Adipocyte (in vitro differentiated cells): ENCODE results near the gene GSC2.
A peak's percentile ranks its signal among the peaks of the same experiment; 100 is the strongest.

Experiments
- DNase-seq: peaks from one replicate; pipeline ENCODE4 v3.0.0-alpha.2; 2015; ENCODE audit warnings: low read depth
- H3K27me3 ChIP-seq: replicated peaks from 2 replicates; pipeline ENCODE4 v1.7.0; 2013; ENCODE audit warnings: mild to moderate bottlenecking, low read length, moderate library complexity; ENCODE audit not compliant: control insufficient read depth, insufficient read depth
- H3K36me3 ChIP-seq: 2 replicates; pipeline ENCODE4 v1.7.0; 2013; ENCODE audit warnings: low read length, mild to moderate bottlenecking, moderate library complexity; ENCODE audit not compliant: control insufficient read depth, insufficient read depth, severe bottlenecking
- H3K4me1 ChIP-seq: 2 replicates; pipeline ENCODE4 v1.7.0; 2013; ENCODE audit warnings: mild to moderate bottlenecking, low read length, moderate library complexity; ENCODE audit not compliant: control insufficient read depth, insufficient read depth
- H3K4me3 ChIP-seq: 2 replicates; pipeline ENCODE4 v1.7.0; 2013; ENCODE audit warnings: mild to moderate bottlenecking, low read length, moderate library complexity
- H3K9ac ChIP-seq: 2 replicates; pipeline ENCODE4 v1.7.0; 2013; ENCODE audit warnings: mild to moderate bottlenecking, low read length, moderate library complexity
- H3K9me3 ChIP-seq: 2 replicates; pipeline ENCODE4 v1.7.0; 2013; ENCODE audit warnings: mild to moderate bottlenecking, low read length, moderate library complexity; ENCODE audit not compliant: control insufficient read depth

Gene GSC2

DNA sequence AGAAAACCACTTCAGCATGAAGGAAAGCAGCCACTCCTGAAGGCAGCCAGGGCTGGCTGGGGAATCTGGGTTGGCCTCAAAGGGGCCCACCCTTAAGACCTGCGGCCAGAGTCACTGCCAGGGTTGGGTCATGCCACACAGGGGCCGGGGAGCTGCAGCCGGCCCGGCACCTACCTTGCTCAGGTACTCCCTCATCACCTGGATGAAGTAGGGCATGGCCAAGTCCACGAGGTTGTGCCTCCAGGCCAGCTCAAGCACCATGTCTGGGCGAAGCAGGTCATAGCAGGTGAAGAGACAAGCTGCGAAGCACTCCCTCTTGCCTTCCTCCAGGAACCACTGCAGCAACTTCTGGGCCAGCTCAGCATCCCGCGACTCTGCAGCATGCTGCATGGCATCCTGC, 33.1 kb upstream of the GSC2 start:
- H3K36me3 ChIP-seq: peaks cover 38% of the 10 kb centered on the region
- H3K9ac ChIP-seq: no peak overlapping the region
- peaks cover 13% of the 10 kb centered on the region for H3K4me1 ChIP-seq
- no peaks in the 10 kb centered on the region for H3K9me3 ChIP-seq
- no peak overlapping the region for H3K4me3 ChIP-seq
- no peak for DNase-seq
- H3K27me3 ChIP-seq: no peaks in the 10 kb centered on the region

DNA sequence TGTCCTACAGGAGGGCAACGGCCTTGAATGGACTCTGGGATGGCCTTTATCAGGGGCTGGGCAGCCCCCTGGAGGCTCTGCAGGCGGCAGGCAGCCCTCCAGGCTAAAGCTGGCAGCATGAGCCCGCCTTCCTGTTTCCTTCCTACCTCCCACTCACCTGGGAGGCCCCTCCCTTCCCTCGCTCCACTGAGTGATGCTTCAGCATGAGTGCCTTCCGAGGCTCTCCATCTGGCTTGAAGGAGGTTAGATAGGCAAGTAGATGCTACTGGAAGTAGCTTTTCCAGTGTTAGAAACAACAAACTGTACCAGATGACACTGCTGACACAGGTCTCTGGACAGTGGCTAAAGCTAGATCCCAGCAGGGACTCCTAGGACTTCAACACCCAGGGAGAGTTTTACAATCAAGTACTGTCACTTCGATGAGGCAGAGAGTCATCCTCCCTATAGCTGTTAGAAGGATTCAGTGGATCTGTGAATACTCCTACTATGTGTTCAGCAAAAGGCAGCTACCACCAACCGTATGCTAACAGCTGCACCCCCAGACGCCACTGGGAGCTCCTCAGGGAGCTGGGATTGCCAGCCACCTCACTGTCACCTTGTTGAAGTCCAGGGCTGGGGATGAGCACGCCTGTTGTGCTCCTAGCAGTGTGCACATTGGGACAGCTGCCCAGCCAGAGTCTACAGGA, 32.5 kb upstream of the GSC2 start:
- no peaks in the 10 kb centered on the region for H3K9me3 ChIP-seq
- H3K9ac ChIP-seq: no peak overlapping the region
- H3K36me3 ChIP-seq: peaks cover 33% of the 10 kb centered on the region
- H3K4me1 ChIP-seq: peaks cover 13% of the 10 kb centered on the region
- H3K4me3 ChIP-seq: no peak overlapping the region
- H3K27me3 ChIP-seq: no peaks in the 10 kb centered on the region
- DNase-seq: no peak

DNA sequence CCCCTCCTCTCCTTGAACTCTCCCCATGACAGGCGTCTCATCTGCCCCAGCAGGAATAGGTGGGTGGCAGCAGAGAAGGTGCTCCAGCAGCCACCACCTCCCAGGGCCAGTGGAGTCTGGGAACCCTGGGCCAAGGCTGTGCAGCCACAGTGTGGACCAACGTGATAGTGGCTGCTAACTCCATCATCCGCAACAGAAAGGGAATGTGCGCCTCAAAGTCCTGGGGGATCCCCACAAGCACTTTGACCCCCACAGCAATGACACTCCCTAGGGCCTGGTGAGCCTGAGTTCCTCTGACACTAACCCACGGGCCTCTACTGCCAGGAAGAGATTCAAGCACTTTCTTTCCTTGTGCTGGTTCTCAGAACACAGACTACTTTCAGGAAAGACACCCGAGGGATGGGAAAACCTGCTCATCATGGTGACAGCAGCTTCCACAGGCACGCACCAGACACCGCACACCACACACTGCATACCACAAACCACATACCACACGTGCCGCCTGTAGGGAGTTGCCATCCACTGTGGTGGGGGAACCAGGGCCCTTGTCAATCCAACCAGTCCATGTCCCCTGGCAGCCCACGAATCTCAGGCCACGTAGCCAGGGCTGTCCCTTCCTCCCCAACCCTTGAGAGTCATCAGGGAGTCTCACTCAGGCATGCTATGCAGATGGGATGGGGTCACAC, 31.8 kb upstream of the GSC2 start:
- H3K9ac ChIP-seq: no peak overlapping the region
- no peak overlapping the region for H3K4me3 ChIP-seq
- no peak for DNase-seq
- H3K36me3 ChIP-seq: peaks cover 30% of the 10 kb centered on the region
- no peaks in the 10 kb centered on the region for H3K27me3 ChIP-seq
- peaks cover 16% of the 10 kb centered on the region for H3K4me1 ChIP-seq
- H3K9me3 ChIP-seq: no peaks in the 10 kb centered on the region

DNA sequence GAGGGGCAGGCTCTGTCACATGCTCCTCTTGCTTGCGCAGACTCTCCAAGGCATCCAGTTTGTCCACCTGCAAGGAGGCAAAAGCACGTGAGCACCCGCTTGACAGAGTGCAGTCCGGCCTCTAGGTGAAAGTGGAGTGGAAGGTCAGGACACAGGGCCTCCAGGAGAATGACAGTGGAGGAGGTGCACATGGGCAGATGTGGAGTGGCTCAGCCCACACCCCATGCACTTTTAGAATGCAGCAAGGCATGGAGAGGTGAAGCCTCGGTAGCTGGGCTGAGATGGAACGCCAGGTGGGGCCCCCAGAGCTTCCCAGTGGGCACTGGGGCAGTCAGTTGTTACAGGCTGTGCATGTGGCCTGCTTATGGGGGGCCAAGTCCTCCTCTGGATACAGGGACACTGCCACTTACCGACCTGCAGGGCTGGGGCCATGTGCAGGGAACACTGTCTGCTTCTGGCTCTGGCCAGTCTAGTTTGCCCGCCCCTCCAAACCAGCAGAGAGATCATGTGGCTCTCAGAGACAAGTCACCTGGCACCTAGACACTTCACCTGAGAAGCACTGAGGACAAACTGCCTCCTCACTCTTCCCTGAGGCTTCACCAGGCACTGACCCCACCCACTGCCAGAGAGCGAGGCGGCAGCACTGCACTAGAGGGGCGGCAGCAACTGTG, 30.8 kb upstream of the GSC2 start:
- Histone ChIP-seq H3K4me1 (peaks cover 26% of the 10 kb centered on the region), H3K9ac (peak overlapping the region; percentile 1), H3K9me3 (no peaks in the 10 kb centered on the region), H3K36me3 (peaks cover 36% of the 10 kb centered on the region), H3K27me3 (no peaks in the 10 kb centered on the region), H3K4me3 (no peak overlapping the region)
- no peak for DNase-seq

DNA sequence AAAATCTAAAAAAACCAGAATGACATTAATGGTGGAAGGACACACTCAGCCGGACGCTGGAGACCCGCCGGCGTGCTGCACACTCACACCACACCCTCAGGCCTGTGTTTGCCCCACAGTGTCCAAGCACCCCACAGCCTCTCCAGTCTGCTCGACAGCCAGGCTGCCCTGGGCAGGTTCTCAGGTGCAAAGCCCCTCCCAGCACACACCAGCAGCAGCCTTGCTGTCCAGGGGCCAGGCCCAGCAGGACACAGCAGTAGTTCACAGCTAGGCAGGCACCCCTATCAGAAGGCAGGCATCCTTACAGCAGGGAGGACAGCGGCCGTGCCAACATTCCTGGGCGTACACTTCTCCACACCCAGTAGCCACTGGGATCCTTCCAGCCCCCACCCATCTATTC, 30.1 kb upstream of the GSC2 start:
- DNase-seq: no peak

DNA sequence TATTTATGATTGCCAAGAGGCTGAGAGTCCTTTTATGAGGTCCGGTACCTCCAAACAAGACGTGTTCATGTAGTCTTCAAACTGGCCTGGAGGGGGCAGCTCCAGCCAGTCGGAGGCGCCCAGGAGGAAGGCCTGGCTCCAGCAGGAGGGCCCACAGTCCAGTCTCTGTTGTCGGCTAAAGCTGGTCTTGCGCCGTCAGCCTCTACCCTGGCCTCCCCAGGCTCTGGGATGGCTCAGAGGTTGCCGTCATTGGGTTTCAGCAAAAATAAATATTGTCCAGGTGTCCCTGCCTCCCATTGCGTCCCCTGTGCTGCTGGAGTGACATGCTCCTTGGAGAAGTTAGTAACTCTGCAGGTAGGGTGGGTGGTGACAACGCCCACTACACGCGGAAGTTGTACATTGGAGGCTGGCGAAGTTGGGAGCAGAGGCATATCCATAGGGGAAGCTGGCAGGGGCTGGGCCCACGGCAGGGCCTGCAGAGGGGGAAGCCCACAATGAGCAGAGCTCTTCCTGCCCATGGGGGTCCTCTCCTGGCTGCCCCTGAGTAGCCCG, 29.5 kb upstream of the GSC2 start:
- DNase-seq: peak; percentile 89
- Histone ChIP-seq H3K36me3 (peaks cover 39% of the 10 kb centered on the region), H3K27me3 (no peaks in the 10 kb centered on the region), H3K4me1 (peaks cover 35% of the 10 kb centered on the region), H3K9ac (peak overlapping the region; percentile 87), H3K4me3 (peak overlapping the region; percentile 78), H3K9me3 (no peaks in the 10 kb centered on the region)

More for the DNA sequence above, 30.1 kb upstream of the GSC2 start:
- H3K4me3 ChIP-seq: no peak overlapping the region
- no peaks in the 10 kb centered on the region for H3K27me3 ChIP-seq
- H3K36me3 ChIP-seq: peaks cover 38% of the 10 kb centered on the region
- H3K4me1 ChIP-seq: peaks cover 33% of the 10 kb centered on the region
- peak overlapping the region; percentile 1 for H3K9ac ChIP-seq
- no peaks in the 10 kb centered on the region for H3K9me3 ChIP-seq

DNA sequence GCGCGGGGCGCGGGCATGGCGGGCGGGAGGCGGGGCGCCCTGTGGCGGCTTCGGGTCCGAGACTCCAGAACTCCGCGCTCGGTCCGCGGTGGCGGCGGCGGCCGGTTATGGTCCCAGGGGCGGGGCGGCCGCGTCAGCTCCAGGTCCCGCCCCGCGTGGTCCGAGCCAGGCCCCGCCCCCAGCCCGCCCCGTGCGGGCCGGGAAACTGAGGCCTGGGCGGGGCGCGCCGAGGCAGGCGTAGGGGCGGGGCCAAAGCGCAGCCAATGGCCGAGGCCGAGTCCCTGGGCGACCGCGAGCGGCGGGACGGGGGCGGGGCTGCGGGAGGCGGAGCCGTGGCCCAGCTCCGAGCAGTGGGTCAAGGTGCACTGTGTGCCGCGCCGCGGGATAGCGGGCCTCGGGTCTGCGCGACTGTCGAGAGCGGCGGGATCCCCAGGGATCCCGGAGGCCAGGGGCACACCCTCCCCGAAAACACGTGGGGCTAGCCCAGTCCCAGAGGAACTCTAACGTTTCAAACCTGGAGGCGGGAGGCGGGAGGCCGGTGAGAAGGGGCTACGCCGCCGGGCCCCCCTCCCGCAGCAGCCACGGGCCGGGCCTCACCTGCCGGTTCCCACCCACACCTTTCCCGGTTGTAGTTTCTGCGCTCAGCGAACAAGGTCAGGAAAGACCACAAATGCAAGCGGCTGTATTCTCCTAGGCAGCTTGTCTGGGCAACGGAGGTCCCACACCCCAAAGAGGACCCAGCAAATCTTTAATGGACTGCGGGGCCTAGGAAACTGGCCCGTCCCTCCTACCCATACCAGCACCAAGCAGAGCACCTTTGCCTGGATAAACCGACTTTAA, 28.8 kb upstream of the GSC2 start, which contains the start of gene SLC25A1:
Gene SLC25A1, minus strand, starts transcription at position 80 of the 840 bp plus-strand sequence. Its CDS starts 63 bp downstream, at position 17.
- H3K36me3 ChIP-seq: peaks cover 39% of the 10 kb centered on the region
- peak within 1 kb of the TSS; percentile 92 for H3K9ac ChIP-seq
- peak; percentile 98 for DNase-seq
- no peaks in the 10 kb centered on the region for H3K9me3 ChIP-seq
- H3K4me3 ChIP-seq: peak within 1 kb of the TSS; percentile 85
- H3K4me1 ChIP-seq: peaks cover 42% of the 10 kb centered on the region
- H3K27me3 ChIP-seq: no peaks in the 10 kb centered on the region

DNA sequence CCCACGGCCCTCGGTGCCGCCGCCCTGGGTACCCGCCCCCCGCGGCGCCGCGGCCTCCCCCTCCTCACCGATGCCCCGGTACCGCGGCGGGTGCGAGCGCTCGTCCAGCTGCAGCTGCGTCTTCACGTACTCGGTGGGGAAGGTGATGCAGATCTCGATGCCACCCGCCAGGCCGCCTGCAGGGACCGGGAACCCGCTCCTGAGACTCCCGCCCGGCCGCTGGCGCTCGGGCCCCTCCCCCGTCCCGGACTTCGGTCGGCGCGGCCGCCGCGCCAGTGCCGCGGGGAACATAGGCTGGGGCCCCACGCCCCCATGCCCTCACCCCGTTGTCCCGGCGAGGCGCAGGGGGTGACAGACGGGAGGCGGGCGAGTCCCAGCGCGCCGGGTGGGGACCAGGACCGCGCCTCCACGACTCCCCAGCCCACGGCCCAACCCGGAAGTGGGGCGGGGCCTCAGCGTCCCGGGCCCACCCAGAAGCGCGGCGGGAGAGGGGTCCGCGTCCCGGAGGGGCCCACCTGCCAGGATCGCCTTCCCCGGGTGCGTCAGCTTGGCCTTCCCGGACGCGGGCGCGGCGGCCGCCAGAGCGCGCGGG, 28.1 kb upstream of the GSC2 start:
- peak; percentile 76 for DNase-seq

DNA sequence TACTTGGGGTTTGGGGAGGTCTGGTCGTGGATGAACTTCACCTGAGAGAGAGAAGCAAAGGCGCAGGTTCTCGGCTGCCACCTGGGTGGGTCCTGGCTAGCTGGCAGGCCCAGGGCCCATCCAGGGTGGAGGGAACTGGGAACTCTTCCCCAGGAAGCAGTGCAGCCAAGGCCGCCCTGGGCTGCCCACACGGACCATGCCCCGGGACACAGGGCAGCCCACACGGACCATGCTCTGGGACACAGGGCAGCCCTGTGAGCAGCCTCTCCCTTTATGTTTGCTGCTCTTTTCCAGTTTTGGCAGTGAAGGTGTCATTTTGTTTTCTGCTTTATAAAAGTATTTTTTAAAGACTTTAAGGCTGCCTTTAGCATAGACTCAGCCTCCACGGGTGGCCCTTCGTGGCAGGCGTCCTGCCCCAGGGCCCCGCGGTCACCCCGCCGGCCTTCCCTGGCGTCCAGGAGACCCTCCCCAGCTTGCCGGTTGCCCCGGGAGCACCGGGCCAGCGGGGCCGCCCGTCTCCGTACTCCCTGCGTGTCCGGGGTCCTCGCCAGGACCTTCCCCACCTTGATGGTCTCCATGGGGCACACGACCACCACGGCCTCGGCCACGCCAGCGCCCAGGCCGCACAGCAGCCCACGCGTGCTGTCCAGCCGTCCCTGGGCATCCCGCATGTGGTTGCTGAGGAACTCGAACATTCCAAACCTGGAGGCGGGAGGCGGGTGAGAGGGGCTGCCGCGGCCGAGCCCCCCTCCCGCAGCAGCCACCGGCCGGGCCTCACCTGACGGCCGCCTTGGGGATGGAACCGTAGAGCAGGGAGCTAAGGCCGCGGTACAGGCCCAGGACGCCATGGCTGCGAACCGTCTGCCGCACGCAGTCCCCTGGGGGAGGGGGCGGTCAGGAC, 27.3 kb upstream of the GSC2 start:
- peak; percentile 18 for DNase-seq
- Histone ChIP-seq H3K4me1 (peaks cover 57% of the 10 kb centered on the region), H3K36me3 (peaks cover 29% of the 10 kb centered on the region), H3K9ac (peak overlapping the region; percentile 92), H3K27me3 (no peaks in the 10 kb centered on the region), H3K9me3 (no peaks in the 10 kb centered on the region), H3K4me3 (peak overlapping the region; percentile 85)

More for the DNA sequence above, 28.1 kb upstream of the GSC2 start:
- H3K36me3 ChIP-seq: peaks cover 35% of the 10 kb centered on the region
- H3K9me3 ChIP-seq: no peaks in the 10 kb centered on the region
- peak overlapping the region; percentile 92 for H3K9ac ChIP-seq
- H3K4me1 ChIP-seq: peaks cover 49% of the 10 kb centered on the region
- H3K4me3 ChIP-seq: peak overlapping the region; percentile 85
- no peaks in the 10 kb centered on the region for H3K27me3 ChIP-seq

DNA sequence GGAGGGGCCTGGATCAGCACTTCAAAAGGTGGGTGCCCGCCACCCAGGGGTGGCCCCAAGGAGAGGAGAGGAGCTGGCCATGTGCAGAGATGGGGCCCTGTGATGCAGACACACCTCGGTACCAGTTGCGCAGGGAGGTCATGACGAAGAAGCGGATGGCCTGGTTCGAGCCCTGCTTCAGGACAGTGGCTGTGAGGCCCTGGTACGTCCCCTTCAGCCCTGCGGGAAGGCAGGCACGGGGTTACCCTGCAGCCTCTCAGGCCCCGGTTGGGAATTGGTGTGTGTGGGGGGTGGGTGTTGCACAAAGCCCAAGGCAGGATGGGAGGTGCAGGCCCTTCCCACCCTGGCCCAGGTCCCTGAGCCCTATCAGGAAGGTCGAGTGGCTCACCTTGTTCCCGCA, 26.6 kb upstream of the GSC2 start:
- Histone ChIP-seq H3K27me3 (no peaks in the 10 kb centered on the region), H3K9me3 (no peaks in the 10 kb centered on the region), H3K4me3 (peak overlapping the region; percentile 85), H3K4me1 (peaks cover 59% of the 10 kb centered on the region), H3K36me3 (peaks cover 22% of the 10 kb centered on the region), H3K9ac (peak overlapping the region; percentile 92)
- no peak for DNase-seq
